Pancreas (tissue), 10 donors: ENCODE results near the gene TPPP3. TPM values are rescaled to one million over a fixed set of nuclear protein-coding genes. Genes with fewer than 3 reads are reported as not detected.

Experiments used
- ATAC-seq, 4 donors: fragments of 200-7000 bp; cut with Tn5 transposase; one replicate each; pipeline versions ENCODE4 v1.8.0 to v1.9.1; 2020; ENCODE audit warnings: mild to moderate bottlenecking in 4 of 4, moderate library complexity in 4 of 4
- DNase-seq, 6 donors: peaks; one replicate each; pipeline ENCODE4 v3.0.0-alpha.2; 2020
- FAIRE-seq: peaks from 2 replicates; lab custom pipeline; 2012; peaks lifted over from hg19 to GRCh38; lab: Jason Lieb, UNC
- H3K27ac ChIP-seq, 4 donors: fragments of 200-600 bp; sonication (generic); 1 replicate in 3 of 4; 2 replicates in 1 of 4; pipeline versions ENCODE4 v1.5.0 to v1.8.0; 2020
- H3K27me3 ChIP-seq, 4 donors: fragments of 200-600 bp; one replicate each; pipeline ENCODE4 v1.8.0; 2021
- H3K36me3 ChIP-seq, 3 donors: fragments of 200-600 bp; sonication (generic) in 1 of 3; one replicate each; pipeline versions ENCODE4 v1.5.0 to v1.8.0; 2020 to 2021
- H3K4me1 ChIP-seq, 3 donors: fragments of 200-600 bp; one replicate each; pipeline ENCODE4 v1.8.0; 2021
- H3K4me3 ChIP-seq, 4 donors: fragments of 200-600 bp; sonication (generic) in 2 of 4; one replicate each; pipeline versions ENCODE4 v1.5.0 to v1.8.0; 2020 to 2021
- H3K9me3 ChIP-seq, 4 donors: fragments of 200-600 bp; one replicate each; pipeline ENCODE4 v1.8.0; 2021
- CTCF ChIP-seq, 4 donors: fragments of 200-600 bp; sonication (generic) in 3 of 4; IDR thresholded peaks; one replicate each; pipeline versions ENCODE4 v1.5.0 to v1.8.0; 2021; ENCODE audit warnings: antibody characterized with exemption in 4 of 4
- WGBS, 2 donors: extraction: QIAGEN DNeasy Blood & Tissue Kit; methylation state at CpG; one replicate each; pipeline ENCODE4 v1.1.7; 2013; 5-methylcytosine and 5-hydroxymethylcytosine counted together
- intact Hi-C, 3 donors: fragments of 100-400 bp; cut with DNase I; formaldehyde crosslinking; loops; one replicate each; pipeline versions ENCODE4 v1.11.1 to v1.14.2; 2022
- polyA plus RNA-seq, 2 donors: library from polyadenylated mRNA; stranded (reverse); fragments of 200-250 nt; gene quantifications; one replicate each; pipeline ENCODE4 v1.2.3, GENCODE V29; 2013
- total RNA-seq, 6 donors: library from RNA; stranded (reverse); fragmentation: NEBNext Ultra II Directional in 4 of 6; extraction: Animal tissue kit (Norgen Biotek cat#: 25700) in 4 of 6; gene quantifications; one replicate each; pipeline versions ENCODE4 v1.2.1 to v1.2.4, GENCODE V29; 2021 to 2023
- donor health status: healthy with polysubstance abuse.
- donor health status: DM: no; HTN: no; CAD: no; lungs with moderate emphysema.
- donor health status: DM: no; HTN: no; CAD: no.
- donor health status: control.
- donor health status: control.
- donor health status: Bipolar disorder and iron deficiency.
- donor health status: DM: yes; HTN: yes; CAD: no.
- donor health status: DM: no; HTN: no; CAD: no.
- donor health status: DM: no; HTN: no; CAD: no.
- donor health status: DM: yes; HTN: yes; CAD: no.

Gene TPPP3
- total and polyA plus RNA-seq, 8 donors: 4.5 to 76.2 (median 10.6) TPM

- DNase-seq: peak in 4 of 6 donors; percentile 34 to 86 (median 64)
- no peaks in the 10 kb centered on the region for H3K27me3 ChIP-seq
- no peaks in the 10 kb centered on the region for H3K36me3 ChIP-seq
- H3K9me3 ChIP-seq: no peaks in the 10 kb centered on the region
- intact Hi-C loops: no loop called here
- FAIRE-seq: no peak
- peak; percentile 22 to 77 (median 67) for TF ChIP-seq CTCF (IDR thresholded peaks at IDR 0.05)
- H3K4me3 ChIP-seq: no peak overlapping the region
- ATAC-seq: peak in 3 of 4 donors; percentile 25 to 40 (median 35)
- peaks cover 21 to 33% (median 26%) of the 10 kb centered on the region in 3 donors for H3K4me1 ChIP-seq
- H3K27ac ChIP-seq: no peak overlapping the region
- WGBS, 2 donors: 30 to 34% methylated on average over 42 of the region's 42 CpGs
Measured at GRCh38 chr16:67399218-67399733, 6.0 kb upstream of the TPPP3 start.

GRCh38 chr16:67398546-67399217 lies 5.4 kb upstream of the TPPP3 start:
- Histone ChIP-seq H3K4me1 (peaks cover 15 to 33% (median 20%) of the 10 kb centered on the region in 3 donors), H3K9me3 (no peaks in the 10 kb centered on the region), H3K4me3 (no peak overlapping the region), H3K27ac (no peak overlapping the region), H3K27me3 (no peaks in the 10 kb centered on the region), H3K36me3 (no peaks in the 10 kb centered on the region)
- intact Hi-C loops: no loop called here
- 84 to 91% methylated on average over 19 of the region's 19 CpGs for WGBS, 2 donors
- DNase-seq (peak in 1 of 6 donors; percentile 60), ATAC-seq (no peak), FAIRE-seq (no peak)
- TF ChIP-seq CTCF (IDR thresholded peaks at IDR 0.05): no peak

- no peak overlapping the region for H3K4me3 ChIP-seq
- H3K36me3 ChIP-seq: no peaks in the 10 kb centered on the region
- WGBS, 2 donors: 83 to 84% methylated on average over 22 of the region's 22 CpGs
- H3K27ac ChIP-seq: no peak overlapping the region
- no peak for ATAC-seq
- H3K4me1 ChIP-seq: peaks cover 15 to 33% (median 17%) of the 10 kb centered on the region in 3 donors
- H3K27me3 ChIP-seq: no peaks in the 10 kb centered on the region
- intact Hi-C loops: no loop called here
- H3K9me3 ChIP-seq: no peaks in the 10 kb centered on the region
- no peak for FAIRE-seq
- no peak for TF ChIP-seq CTCF (IDR thresholded peaks at IDR 0.05)
- peak in 2 of 6 donors; percentile 22 to 71 for DNase-seq
Measured at GRCh38 chr16:67397812-67398545, 4.7 kb upstream of the TPPP3 start.

GRCh38 chr16:67397036-67397801 lies 3.9 kb upstream of the TPPP3 start:
- Histone ChIP-seq H3K9me3 (no peaks in the 10 kb centered on the region), H3K27ac (peak overlapping the region in 3 of 4 donors; percentile 59 to 89 (median 86)), H3K4me1 (peaks cover 15 to 33% (median 17%) of the 10 kb centered on the region in 3 donors), H3K36me3 (no peaks in the 10 kb centered on the region), H3K4me3 (no peak overlapping the region), H3K27me3 (no peaks in the 10 kb centered on the region)
- DNase-seq (peak in 4 of 6 donors; percentile 25 to 73 (median 39)), ATAC-seq (no peak), FAIRE-seq (no peak)
- intact Hi-C loops: no loop called here
- no peak for TF ChIP-seq CTCF (IDR thresholded peaks at IDR 0.05)
- 83 to 85% methylated on average over 15 of the region's 15 CpGs for WGBS, 2 donors
